Measurements from ENCODE around the gene FHAD1. TPM values are rescaled to one million over a fixed set of nuclear protein-coding genes. Genes with fewer than 3 reads are reported as not detected.

The FHAD1 gene
- total and polyA plus RNA-seq, 4 donors, result under 0.01 to 0.13 (median 0.05) TPM; not detected in 1

- WGBS, result 88% methylated on average over 7 of the region's 7 CpGs
- no peaks in the 10 kb centered on the region for H3K27me3 ChIP-seq (ENCODE audit: control insufficient read depth in 4 of 4, insufficient read depth in 4 of 4, low read length in 3 of 4)
- H3K4me3 ChIP-seq (ENCODE audit: low read depth in 1 of 3, low read length in 3 of 3), result no peak overlapping the region
- no peak overlapping the region for H3K9ac ChIP-seq (ENCODE audit: low read depth in 1 of 2, low read length in 2 of 2)
- peaks cover 3 to 6% (median 5%) of the 10 kb centered on the region in 4 donors for H3K9me3 ChIP-seq (ENCODE audit: control insufficient read depth in 4 of 4, low read length in 3 of 4)
- no peaks in the 10 kb centered on the region for H3K36me3 ChIP-seq (ENCODE audit: control insufficient read depth in 4 of 4, insufficient read depth in 3 of 4, low read depth in 1 of 4, low read length in 3 of 4)
- H3K4me1 ChIP-seq (ENCODE audit: control insufficient read depth in 4 of 4, insufficient read depth in 4 of 4, low read length in 3 of 4), result no peaks in the 10 kb centered on the region
- no peak for DNase-seq (ENCODE audit: low spot score)
- H3K27ac ChIP-seq (ENCODE audit: low read depth in 1 of 2, low read length in 2 of 2), result no peak overlapping the region
- TF ChIP-seq, protein P1, sequence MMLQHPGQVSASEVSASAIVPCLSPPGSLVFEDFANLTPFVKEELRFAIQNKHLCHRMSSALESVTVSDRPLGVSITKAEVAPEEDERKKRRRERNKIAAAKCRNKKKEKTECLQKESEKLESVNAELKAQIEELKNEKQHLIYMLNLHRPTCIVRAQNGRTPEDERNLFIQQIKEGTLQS (IDR thresholded peaks at IDR 0.05), result no peak
- TF ChIP-seq GABPA (IDR thresholded peaks at IDR 0.05 in 1 of 2, conservative IDR thresholded peaks at IDR 0.05 in 1 of 2), result no peak
- TF ChIP-seq SP1 (IDR thresholded peaks at IDR 0.05), result no peak
- no peak for TF ChIP-seq FOXA1 (IDR thresholded peaks at IDR 0.05)
- TF ChIP-seq EGR1 (IDR thresholded peaks at IDR 0.05; ENCODE audit: low read depth in 2 of 2), result no peak
- no peak for TF ChIP-seq FOXA2 (IDR thresholded peaks at IDR 0.05)
- TF ChIP-seq, protein P2, sequence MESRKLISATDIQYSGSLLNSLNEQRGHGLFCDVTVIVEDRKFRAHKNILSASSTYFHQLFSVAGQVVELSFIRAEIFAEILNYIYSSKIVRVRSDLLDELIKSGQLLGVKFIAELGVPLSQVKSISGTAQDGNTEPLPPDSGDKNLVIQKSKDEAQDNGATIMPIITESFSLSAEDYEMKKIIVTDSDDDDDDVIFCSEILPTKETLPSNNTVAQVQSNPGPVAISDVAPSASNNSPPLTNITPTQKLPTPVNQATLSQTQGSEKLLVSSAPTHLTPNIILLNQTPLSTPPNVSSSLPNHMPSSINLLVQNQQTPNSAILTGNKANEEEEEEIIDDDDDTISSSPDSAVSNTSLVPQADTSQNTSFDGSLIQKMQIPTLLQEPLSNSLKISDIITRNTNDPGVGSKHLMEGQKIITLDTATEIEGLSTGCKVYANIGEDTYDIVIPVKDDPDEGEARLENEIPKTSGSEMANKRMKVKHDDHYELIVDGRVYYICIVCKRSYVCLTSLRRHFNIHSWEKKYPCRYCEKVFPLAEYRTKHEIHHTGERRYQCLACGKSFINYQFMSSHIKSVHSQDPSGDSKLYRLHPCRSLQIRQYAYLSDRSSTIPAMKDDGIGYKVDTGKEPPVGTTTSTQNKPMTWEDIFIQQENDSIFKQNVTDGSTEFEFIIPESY (IDR thresholded peaks at IDR 0.05), result no peak
- TF ChIP-seq HNF4G (IDR thresholded peaks at IDR 0.05), result no peak
- TF ChIP-seq RAD21 (IDR thresholded peaks at IDR 0.05), result no peak
- TF ChIP-seq REST (IDR thresholded peaks at IDR 0.05), result no peak
- TF ChIP-seq CTCF (IDR thresholded peaks at IDR 0.05; ENCODE audit: low read depth, low read length, missing input control), result no peak
- TF ChIP-seq JUND (IDR thresholded peaks at IDR 0.05), result no peak
- TF ChIP-seq YY1 (IDR thresholded peaks at IDR 0.05), result no peak
- no peak for TF ChIP-seq RXRA (IDR thresholded peaks at IDR 0.05)
- TF ChIP-seq TAF1 (conservative IDR thresholded peaks at IDR 0.05), result no peak
- TF ChIP-seq, protein P3, sequence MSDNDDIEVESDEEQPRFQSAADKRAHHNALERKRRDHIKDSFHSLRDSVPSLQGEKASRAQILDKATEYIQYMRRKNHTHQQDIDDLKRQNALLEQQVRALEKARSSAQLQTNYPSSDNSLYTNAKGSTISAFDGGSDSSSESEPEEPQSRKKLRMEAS (IDR thresholded peaks at IDR 0.05), result no peak
Observed at GRCh38 chr1:15401391-15402055, 154.5 kb downstream of the FHAD1 start.

All from liver (tissue), 9 donors.